Smooth muscle cell (in vitro differentiated cells): ENCODE data around the gene AGPAT4. TPM values are rescaled to one million over a fixed set of nuclear protein-coding genes. Genes with fewer than 3 reads are reported as not detected.

Source experiments
- DNase-seq: peaks from one replicate; lab custom pipeline; 2025; ENCODE audit not compliant: unreplicated experiment; lab: John Stamatoyannopoulos, UW
- H2AFZ ChIP-seq: fragments of 200-600 bp; sonication (generic); 2 replicates; pipeline ENCODE4 v1.6.0; 2016; ENCODE audit warnings: antibody characterized with exemption, low read depth, mild to moderate bottlenecking
- H3F3A ChIP-seq: fragments of 200-600 bp; sonication (generic); 2 replicates; pipeline ENCODE4 v1.6.0; 2017; ENCODE audit warnings: antibody characterized with exemption, low read depth
- H3K27ac ChIP-seq: fragments of 200-600 bp; sonication (generic); 2 replicates; pipeline ENCODE4 v1.5.1; 2016; ENCODE audit warnings: low read depth, mild to moderate bottlenecking
- H3K27me3 ChIP-seq: fragments of 200-600 bp; sonication (generic); 2 replicates; pipeline ENCODE4 v1.6.1; 2016; ENCODE audit warnings: low read depth, mild to moderate bottlenecking
- H3K36me3 ChIP-seq: fragments of 200-600 bp; sonication (generic); 2 replicates; pipeline ENCODE4 v1.5.1; 2016; ENCODE audit warnings: low read depth
- H3K4me1 ChIP-seq: fragments of 200-600 bp; sonication (generic); 2 replicates; pipeline ENCODE4 v1.5.1; 2016; ENCODE audit warnings: low read depth
- H3K4me2 ChIP-seq: fragments of 200-600 bp; sonication (generic); 2 replicates; pipeline ENCODE4 v1.6.0; 2016; ENCODE audit warnings: mild to moderate bottlenecking
- H3K4me3 ChIP-seq: fragments of 200-600 bp; sonication (generic); 2 replicates; pipeline ENCODE4 v1.5.1; 2016; ENCODE audit warnings: mild to moderate bottlenecking
- H3K79me2 ChIP-seq: fragments of 200-600 bp; sonication (generic); 2 replicates; pipeline ENCODE4 v1.6.0; 2016; ENCODE audit warnings: low read depth, mild to moderate bottlenecking
- H3K9ac ChIP-seq: fragments of 200-600 bp; sonication (generic); 2 replicates; pipeline ENCODE4 v1.6.0; 2016; ENCODE audit warnings: low read depth
- H3K9me3 ChIP-seq: fragments of 200-600 bp; sonication (generic); replicated peaks from 2 replicates; pipeline ENCODE4 v1.5.1; 2016; ENCODE audit warnings: low read depth
- H4K20me1 ChIP-seq: fragments of 200-600 bp; sonication (generic); 2 replicates; pipeline ENCODE4 v1.6.0; 2016; ENCODE audit warnings: low read depth
- CTCF ChIP-seq: fragments of 200-600 bp; sonication (generic); IDR thresholded peaks from 2 replicates; pipeline ENCODE4 v1.5.1; 2017; ENCODE audit warnings: borderline replicate concordance, mild to moderate bottlenecking, antibody characterized with exemption; ENCODE audit not compliant: insufficient read depth, poor library complexity, severe bottlenecking
- WGBS: methylation state at CpG from one replicate; pipeline ENCODE4 v1.1.7; 2016; ENCODE audit warnings: low lambda C conversion rate; 5-methylcytosine and 5-hydroxymethylcytosine counted together
- polyA plus RNA-seq: library from polyadenylated mRNA; unstranded; fragments of >200 nt; fragmentation: Nextera tagmentation; extraction: Ambion mirVana; gene quantifications from 2 replicates; pipeline ENCODE4 v1.2.1, GENCODE V29; 2016
- total RNA-seq: library from RNA; depleted of rRNA; stranded (reverse); fragments of >200 nt; gene quantifications from 2 replicates; pipeline ENCODE4 v1.2.3, GENCODE V29; 2014

Gene AGPAT4
- total and polyA plus RNA-seq, 2 experiments from 2014 or later: 51.4 to 51.8 TPM

GRCh38 chr6:161163466-161164181 is 110.2 kb downstream of the AGPAT4 start:
- Histone ChIP-seq H3K27me3 (no peaks in the 10 kb centered on the region), H3K79me2 (peaks cover 19% of the 10 kb centered on the region), H3F3A (no peaks in the 10 kb centered on the region), H4K20me1 (peaks cover 63% of the 10 kb centered on the region), H3K36me3 (no peaks in the 10 kb centered on the region), H3K27ac (no peak overlapping the region), H3K4me1 (peaks cover 7% of the 10 kb centered on the region), H3K9me3 (no peaks in the 10 kb centered on the region), H3K4me3 (no peak overlapping the region), H2AFZ (no peak overlapping the region), H3K4me2 (no peak overlapping the region), H3K9ac (no peak overlapping the region)
- 96% methylated on average over 13 of the region's 13 CpGs for WGBS
- no peak for TF ChIP-seq CTCF
- DNase-seq: no peak

- H3K4me2 ChIP-seq: no peak overlapping the region
- no peaks in the 10 kb centered on the region for H3K36me3 ChIP-seq
- no peak overlapping the region for H3K27ac ChIP-seq
- H3K9ac ChIP-seq: no peak overlapping the region
- H3K79me2 ChIP-seq: peaks cover 18% of the 10 kb centered on the region
- 97% methylated on average over 9 of the region's 9 CpGs for whole genome bisulfite sequencing
- H2AFZ ChIP-seq: no peak overlapping the region
- no peak for DNase-seq
- peaks cover 60% of the 10 kb centered on the region for H4K20me1 ChIP-seq
- H3F3A ChIP-seq: no peaks in the 10 kb centered on the region
- no peak for TF ChIP-seq CTCF
- H3K4me3 ChIP-seq: no peak overlapping the region
- H3K27me3 ChIP-seq: no peaks in the 10 kb centered on the region
- H3K9me3 ChIP-seq: no peaks in the 10 kb centered on the region
- peaks cover 7% of the 10 kb centered on the region for H3K4me1 ChIP-seq
These were observed 111.1 kb downstream of the AGPAT4 start for GRCh38 chr6:161162722-161163121.

- Histone ChIP-seq H3K9ac (no peak overlapping the region), H3F3A (no peaks in the 10 kb centered on the region), H3K4me3 (no peak overlapping the region), H4K20me1 (peaks cover 58% of the 10 kb centered on the region), H3K4me1 (peaks cover 2% of the 10 kb centered on the region), H3K79me2 (peaks cover 21% of the 10 kb centered on the region), H3K4me2 (no peak overlapping the region), H3K36me3 (no peaks in the 10 kb centered on the region), H3K27me3 (no peaks in the 10 kb centered on the region), H3K27ac (no peak overlapping the region), H2AFZ (no peak overlapping the region), H3K9me3 (no peaks in the 10 kb centered on the region)
- DNase-seq: no peak
- no peak for TF ChIP-seq CTCF
- 98% methylated on average over 16 of the region's 16 CpGs for WGBS
These were observed 111.8 kb downstream of the AGPAT4 start for GRCh38 chr6:161161889-161162624.
